GM21529 (cell line): ENCODE data around the gene PDE7B.
"Not testable (repeated sequence)": the region's sequence is repeated elsewhere in the genome, so short reads cannot be mapped to it uniquely, and the experiment has no call there.

Experiments used
- ATAC-seq: cut with Tn5 transposase; IDR thresholded peaks from one replicate; pipeline ENCODE4 v1.9.1; 2021; ENCODE audit not compliant: unreplicated experiment

PDE7B gene

DNA sequence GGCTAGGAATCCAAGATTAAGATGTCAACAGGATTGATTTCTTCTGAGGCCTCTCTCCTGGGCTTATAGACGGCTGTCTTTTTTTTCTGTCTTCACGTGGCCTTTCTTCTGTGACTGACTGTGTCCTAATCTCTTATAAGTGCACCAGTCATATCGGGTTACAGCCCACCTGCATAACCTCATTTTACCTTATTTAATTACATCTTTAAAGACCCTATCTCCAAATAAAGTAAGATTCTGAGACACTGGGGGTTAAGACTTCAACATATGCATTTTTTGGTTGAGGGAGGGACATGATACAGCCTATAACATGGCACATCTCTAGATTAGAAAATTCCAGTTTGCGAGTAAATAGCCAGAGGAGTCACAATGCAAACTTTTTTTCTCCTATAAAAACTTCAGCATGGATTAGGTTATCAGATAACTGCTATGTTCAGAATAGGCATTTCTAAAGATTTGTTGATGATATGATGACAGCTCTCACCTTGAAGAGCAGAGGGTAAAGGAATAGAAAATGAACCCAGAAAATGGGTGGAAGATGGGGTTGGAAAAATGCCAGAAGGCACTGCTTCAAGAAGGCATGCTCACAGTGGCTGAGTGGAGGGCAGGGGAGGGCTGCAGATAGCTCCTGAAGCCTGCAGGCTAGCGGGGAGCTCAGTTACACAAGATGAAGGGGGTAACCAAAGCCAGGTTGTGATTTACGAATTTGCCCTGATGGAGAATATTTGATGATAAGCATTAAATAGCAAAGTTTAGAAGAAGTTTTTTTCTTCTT is 8.7 kb upstream of the PDE7B start:
- no peak for ATAC-seq

DNA sequence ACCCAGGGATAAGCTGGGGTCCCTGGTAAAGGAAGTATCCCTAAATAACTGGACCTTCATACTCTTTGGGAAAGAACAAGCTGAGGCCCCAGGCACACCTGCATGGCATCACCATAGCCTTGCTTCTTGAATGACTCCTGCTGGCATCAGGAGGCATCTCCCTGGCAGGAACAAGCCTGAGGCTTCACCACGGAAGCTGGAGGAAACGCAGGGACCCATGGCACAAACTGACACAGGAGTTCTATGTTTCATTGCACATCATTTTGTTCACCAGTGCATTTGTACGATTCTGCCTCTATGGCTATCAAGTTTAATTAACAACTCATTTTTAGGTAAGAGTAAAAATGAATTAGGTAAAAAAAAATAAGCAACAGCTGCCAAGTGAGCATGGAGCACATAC is 619 bp upstream of the PDE7B start:
- ATAC-seq: no peak

DNA sequence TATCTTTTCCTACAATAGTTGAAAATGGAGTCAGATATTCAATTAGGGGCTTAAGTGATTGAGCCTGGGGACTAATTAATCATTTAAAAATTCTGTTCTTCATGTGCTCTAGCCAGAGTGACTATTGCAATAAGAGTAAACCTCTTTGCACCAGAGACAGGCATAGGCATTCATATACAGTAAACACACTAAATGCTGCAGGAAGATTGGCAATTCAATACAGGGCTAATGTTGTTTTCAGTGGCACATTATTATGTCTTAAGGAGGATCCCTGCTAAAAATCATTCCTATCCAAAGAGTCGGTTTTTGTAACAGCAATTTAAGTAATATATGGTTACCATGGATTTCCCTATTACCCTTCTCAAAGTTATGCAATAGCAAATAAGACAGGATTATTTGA is 1.2 kb downstream of the PDE7B start:
- no peak for ATAC-seq

DNA sequence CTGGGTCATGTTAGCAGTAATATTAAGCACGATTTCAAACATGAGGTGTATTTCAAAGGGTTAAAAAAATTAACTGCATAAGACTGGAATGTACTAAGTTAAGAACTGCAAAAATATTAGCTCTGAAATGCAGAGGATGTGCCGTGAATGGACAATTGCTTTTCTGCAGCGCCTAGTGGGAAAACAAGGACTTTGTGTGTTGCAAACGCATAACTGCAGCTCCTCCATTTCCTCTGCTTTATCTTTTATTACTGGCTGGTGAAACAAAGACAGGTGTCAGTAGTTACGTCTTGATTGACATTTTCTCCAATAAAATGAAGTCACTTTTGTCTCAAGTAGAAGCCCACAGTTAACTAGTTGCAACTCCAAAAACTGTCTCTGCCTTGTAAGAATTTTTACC is 1.7 kb downstream of the PDE7B start:
- ATAC-seq: no peak

DNA sequence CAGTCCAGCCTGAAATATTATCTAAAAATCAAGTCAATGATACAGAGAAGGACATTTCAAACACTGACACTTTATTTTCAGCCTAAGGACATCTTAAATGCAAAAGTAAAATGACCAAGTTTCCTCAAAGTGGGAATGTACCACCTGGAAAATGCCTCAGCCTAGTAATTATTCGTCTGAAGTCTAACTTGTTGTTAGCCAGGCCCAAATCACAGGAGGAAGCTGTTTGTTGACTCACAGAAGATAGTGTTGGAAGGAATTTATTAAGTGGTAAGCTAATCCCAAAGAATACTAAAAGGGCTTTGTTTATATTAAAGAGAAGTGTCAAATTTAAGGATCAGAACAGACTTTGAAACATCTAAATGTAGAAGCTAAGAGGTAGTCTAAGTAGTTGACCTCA is 2.5 kb downstream of the PDE7B start:
- no peak for ATAC-seq

DNA sequence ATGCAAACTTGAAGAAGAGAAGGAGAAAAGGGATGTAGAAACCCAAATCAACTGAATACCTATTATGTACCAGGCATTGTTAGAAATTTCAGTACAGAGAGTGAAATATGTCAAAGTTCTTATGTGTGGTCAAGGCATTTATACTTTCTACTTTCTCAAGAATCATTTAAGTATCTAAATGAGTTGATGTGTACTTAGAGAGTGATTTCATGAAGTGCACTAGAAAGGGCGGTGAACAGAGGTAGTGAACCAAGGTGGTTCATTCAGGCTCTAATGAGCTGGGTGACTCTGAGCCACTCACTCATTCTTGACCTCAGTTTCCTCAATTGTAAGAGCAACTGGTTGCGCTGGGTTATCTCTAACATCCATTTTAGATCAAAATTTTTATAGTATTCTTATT is 3.3 kb downstream of the PDE7B start:
- ATAC-seq: no peak

DNA sequence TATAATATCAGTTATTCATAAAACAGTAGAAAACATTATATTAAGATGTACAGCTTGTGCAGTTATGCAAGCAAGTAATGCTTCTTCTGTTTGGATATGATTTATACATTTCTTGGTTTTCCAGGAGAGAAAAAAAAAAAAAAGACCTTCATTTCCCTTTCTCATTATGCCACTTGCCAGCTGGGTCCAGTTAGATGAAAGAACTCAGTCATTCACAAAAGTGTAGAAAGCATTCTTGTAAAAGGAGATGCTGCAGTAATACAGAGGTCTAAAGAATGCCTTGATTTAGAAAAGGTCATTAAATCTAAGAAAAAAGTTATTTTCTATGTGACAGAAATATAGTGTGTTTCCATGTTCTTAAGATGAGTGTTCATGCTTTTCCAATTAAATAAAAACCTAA is 7.4 kb downstream of the PDE7B start:
- ATAC-seq: no peak

DNA sequence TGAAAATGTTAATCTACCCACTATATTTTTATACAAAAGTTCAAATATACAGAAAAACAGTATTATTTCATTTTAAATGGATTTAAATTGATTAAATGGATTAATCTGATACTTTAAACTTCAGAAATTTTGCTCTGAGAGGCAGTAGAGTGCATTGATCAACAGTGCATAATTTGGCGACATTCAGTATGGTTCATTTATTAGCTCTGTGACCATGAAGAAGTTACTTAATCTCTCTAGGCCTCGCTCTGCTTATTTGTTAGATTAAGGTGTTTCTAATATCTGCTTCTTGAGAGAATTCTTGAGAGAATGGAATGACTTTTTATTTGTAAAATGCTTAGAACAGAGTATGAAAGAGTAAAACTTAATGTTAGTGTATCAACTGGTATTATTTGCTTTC is 8.9 kb downstream of the PDE7B start:
- ATAC-seq: no peak

DNA sequence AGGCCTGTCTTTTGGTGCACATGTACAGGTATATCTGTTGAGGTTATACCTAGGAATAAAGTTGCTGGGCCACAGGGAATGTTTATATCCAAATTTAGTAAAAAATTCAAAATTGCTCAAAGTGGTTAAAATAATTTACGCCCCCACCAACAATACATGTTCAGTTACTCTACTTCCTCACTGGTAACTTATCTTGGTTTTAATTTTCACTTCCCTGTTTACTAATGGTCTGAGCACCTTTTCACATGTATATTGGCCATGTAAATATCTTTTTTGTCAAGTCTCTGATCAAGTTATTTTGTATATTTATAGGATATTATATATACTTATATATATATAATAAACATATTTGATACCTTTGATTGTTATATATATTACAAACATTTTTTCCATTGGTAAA is 9.7 kb downstream of the PDE7B start:
- peak; percentile 59 for ATAC-seq

DNA sequence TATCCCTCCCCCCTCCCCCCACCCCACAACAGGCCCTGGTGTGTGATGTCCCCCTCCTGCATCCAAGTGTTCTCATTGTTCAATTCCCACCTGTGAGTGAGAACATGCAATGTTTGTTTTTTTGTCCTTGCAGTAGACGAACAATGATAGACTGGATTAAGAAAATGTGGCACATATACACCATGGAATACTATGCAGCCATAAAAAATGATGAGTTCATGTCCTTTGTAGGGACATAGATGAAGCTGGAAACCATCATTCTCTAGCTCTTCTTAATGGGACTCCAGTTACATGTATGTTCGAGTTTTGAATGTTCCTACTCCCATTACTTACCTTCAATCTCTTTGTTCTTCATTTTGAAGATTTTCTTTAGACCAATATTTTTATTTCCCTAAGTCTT is 13.4 kb downstream of the PDE7B start:
- ATAC-seq: not testable (repeated sequence)

DNA sequence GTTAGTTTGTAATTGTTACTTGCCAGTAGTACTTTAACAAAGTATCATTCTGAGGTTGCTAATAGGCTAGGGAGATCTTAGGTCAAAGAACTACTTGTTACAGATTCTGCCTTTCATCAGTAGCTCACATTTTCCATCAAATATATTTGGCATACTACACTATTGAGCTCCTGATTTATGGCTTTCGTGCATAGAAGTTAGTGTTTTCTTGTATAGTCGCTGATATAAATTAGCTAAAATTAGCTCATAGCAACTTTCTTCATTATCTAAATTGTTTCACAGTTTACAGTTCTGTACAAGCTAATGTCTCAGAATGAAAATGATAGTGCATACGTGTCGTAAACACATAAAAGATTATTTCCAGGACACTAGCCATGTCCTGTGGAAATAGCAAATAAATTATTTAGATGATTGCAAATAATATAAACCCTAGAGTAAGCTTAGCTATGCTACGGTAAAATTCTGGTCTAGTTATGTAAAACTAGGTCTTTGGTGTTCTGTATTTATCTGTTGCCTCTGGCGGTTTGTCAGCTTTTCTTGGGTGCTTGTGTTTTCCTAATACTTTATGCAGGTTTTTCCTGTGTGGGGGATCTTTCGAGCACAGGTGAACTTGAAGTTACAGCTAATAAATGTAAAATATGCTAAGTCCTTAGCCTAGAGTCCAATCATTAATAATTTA is 15.1 kb downstream of the PDE7B start:
- no peak for ATAC-seq

DNA sequence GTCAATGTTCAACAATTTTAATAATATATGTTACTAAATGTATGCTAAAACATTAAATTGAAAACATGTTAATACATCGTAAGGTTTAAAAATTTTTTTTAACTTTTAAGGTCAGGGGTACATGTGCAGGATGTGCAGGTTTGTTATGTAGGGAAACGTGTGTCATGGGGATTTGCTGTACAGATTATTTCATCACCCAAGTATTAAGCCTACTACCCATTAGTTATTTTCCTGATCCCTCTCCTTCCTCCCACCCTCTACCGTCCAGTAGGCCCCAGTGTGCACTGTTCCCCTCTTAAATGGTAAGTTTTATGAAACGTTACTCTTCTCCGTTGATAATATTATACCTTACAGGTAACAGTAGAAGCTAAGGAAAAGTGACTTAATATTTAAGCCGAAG is 15.8 kb downstream of the PDE7B start:
- ATAC-seq: no peak

DNA sequence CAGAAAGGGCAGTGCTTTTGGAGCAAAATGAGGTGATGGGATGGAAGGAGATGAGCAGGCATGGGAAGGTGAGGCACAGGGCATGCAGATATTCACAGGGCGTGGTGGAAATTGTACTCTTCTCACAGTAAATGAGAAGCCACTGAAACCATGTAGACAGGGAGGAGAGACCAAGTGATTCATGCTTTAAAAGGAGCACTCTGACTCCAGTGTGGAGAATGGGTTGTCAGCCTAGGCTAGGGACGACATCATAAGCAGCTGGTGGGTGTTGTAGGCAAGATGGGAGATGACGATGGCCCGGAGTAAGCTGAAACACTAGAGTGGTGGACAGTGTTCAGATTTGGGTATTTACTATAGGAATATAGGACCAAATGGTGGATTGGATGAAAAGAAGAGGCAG is 18.4 kb downstream of the PDE7B start:
- ATAC-seq: no peak

DNA sequence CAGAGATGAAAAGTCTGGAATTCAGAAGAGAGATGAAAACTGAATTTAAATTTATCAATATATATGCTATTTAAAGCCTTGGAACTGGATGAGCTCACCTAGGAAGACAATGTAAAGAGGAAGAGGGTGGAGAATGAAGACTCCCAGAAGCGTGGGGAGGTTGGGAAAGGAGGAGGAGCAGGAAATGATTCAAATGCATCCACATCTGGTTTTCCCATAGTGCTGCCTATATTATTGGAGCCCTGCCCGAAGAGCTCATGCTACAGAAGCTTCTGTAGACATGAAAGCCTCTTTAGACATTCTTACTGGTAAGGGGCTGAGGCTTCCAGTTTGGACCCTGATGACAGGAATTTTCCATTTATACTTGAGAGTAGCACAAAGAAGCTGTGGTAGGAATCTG is 19.2 kb downstream of the PDE7B start:
- no peak for ATAC-seq

DNA sequence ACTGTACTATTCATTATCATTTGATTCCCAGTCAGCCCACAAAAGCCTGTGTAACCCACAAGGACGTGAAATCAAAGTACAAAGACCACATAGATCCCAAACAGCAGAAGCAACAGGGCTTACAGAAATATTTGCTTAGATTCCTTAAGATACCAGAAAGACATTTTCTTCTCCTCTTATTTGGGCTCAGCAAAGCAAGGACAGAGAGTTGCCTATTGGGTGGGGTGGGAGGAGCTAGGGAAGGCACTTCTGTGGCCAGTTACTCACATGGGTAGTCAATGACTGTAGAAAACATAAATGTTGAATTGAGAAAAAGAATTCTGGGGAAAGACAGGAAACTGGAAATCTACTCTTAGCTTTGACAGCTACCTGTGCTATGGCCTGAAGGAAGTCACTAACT is 19.8 kb downstream of the PDE7B start:
- no peak for ATAC-seq

DNA sequence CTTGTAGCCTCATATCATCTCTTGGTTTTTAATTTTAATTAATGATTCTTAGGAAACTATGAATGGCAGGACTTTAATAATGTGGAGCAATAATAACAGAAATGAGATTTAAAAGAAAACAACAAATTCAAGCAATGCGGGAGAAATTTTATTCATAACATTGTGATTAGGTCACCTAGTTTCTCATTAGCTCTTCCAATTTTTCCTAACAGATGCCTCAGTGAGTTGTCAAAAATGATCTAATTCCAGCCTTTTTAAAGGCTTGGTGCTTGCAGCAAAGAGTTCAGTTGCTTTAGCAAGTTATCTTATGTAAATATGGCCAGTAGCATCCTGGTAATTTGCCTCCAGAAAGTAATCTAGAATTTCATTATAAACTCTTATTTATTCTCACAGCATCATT is 20.4 kb downstream of the PDE7B start:
- ATAC-seq: no peak

DNA sequence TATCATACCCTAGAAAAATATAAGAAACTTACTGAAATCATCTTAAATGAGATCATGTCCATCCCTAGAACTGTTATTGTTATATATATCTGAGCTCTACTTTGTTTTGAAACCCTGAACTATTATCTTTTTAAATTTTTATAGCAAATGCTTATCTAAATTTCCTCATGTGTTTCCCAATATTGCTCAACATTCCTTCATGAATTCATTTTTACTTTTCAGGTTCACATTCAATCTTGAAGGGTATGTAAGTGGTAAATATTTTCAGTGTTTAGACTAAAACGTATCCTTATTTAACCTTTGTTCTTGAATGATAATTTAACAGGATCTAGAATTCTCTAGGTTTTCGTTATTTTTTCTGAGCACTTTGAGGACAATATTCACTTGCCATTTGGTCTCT is 23.9 kb downstream of the PDE7B start:
- ATAC-seq: no peak

DNA sequence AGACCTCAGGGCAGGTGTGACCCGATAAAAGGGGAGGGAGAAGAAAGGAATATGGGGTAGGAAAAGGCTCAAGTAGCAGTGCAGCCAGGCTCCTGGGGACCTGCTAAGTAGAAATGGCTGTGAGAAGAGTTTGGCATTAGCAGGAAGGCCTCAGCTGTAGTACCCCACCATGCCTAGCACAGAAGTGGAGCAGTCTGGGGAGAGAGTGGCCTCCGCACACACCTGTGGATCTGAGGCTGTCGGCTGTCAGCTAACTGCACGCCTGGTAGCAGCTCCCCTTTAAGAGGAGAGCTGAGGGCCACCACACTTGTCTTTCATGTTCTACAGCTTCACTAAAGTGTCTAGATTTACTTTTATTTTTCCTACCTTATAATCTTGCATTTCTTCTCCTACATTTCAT is 24.6 kb downstream of the PDE7B start:
- ATAC-seq: no peak

DNA sequence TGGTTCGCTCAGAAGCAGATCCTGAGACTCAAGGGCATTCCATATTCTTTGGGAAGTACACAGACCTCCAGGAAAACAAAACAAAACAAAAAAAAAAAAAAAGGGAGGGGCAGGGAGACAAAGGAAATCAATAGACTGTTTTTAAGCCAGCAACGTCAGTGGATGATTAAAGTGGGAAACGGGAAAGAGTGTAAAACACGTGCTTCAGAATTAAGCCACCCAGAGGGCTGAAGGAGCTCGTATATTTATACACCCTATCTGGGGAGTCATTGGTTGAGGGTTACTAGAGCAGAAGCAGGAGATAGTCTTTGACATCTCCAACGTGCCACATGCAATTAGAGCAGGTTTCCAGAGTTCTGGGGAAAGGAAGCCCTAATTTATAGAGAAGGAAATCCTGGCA is 26.2 kb downstream of the PDE7B start:
- no peak for ATAC-seq

DNA sequence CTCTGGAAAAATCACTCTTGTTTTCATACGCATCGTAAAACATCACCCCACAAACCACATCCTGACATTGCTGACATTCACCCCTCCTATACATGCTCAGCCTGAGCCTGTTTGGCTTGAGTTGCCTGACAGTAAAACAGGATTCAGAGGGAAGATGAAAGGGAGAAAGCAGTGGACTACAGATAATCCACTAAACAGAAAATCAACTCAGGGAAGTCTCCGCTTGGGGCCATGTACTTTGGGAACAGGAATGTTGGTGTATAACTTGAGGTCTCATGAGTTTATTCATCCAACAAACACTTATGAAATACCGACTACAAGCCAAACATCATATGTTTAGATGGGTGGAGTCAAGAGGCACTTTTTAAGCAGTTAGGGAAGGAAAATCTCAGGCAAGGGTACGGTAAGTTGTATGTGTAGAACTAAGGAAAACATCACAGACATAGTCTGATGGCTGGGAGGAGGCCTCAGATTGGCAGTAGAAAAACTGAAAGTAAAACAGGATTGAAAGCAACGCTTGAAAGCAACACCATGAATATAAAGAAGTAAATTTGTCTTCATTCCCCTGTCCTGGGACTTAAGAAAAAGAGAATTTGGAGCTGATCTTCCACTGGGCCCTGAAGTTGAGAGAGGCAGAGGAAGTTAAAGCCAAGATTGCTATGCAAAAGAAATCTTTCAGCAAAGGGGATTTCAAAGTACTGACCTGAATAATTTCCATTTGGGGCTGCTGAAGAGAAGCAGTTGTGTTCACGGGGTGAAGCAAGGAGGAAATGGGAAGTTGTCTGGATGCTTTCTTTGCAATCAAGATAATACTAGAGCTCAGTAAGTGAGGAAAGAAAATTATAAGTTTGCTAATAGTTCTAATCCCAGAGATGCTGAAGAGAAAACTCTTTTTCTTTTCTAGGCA is 28.8 kb downstream of the PDE7B start:
- peak; percentile 95 for ATAC-seq

DNA sequence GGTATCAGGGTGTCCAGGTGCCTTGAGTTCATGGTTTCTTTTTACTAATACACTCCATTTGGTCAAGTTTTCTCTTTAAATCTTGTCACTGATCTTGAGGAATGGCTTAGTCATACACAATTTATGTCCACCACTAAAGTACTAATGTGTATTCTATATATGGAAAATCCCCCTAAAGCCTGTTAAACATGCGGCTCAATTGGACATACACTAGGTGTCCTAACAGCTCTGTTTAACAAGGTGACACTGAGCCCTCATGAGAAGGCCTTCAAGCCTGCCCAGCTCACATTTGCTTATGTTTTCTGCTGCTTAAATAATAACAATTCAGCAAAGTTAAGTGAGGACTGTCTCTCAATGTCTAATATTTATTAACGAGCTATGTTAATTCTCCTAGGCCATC is 31.5 kb downstream of the PDE7B start:
- ATAC-seq: no peak

DNA sequence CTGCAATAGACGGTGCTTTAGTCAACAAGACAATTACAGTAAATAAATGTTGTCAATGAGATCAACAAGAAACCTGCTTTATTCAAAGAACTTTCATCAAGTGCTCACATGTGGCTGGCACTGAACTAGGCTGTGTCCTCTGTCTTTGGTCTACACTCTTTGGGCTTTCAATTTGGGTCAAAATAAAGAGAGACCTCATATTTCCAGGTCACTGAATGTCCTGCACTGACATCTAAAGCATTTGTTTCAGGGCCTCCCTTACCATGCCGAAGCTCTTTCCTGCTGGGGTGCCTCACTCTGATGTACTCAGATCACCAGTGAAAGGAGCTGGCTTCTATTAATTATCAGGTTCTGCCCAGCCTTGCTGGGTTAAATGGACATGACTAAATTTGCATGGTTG is 32.0 kb downstream of the PDE7B start:
- ATAC-seq: no peak
